SIG-M5 treated with dmso at 0.1 percent for 504 hours (cell line): ENCODE results near the gene ARHGEF33.
A peak's percentile ranks its signal among the peaks of the same experiment; 100 is the strongest.
"Not testable (repeated sequence)": the region's sequence is repeated elsewhere in the genome, so short reads cannot be mapped to it uniquely, and the experiment has no call there.

ENCODE experiments used
- DNase-seq: peaks from one replicate; lab custom pipeline; 2025; ENCODE audit not compliant: unreplicated experiment; lab: John Stamatoyannopoulos, UW

Gene ARHGEF33

GRCh38 chr2:38909872-38910271 is 20.2 kb downstream of the ARHGEF33 start:
- no peak for DNase-seq

GRCh38 chr2:38911191-38911590 is 21.5 kb downstream of the ARHGEF33 start:
- no peak for DNase-seq

GRCh38 chr2:38912619-38913018 is 22.9 kb downstream of the ARHGEF33 start:
- DNase-seq, result no peak

GRCh38 chr2:38922389-38922788 is 32.7 kb downstream of the ARHGEF33 start:
- no peak for DNase-seq

- no peak for DNase-seq
Observed at GRCh38 chr2:38922902-38923301, 33.2 kb downstream of the ARHGEF33 start.

- no peak for DNase-seq
Observed at GRCh38 chr2:38925982-38926381, 36.3 kb downstream of the ARHGEF33 start.

GRCh38 chr2:38930600-38930999 is 40.9 kb downstream of the ARHGEF33 start:
- no peak for DNase-seq

- DNase-seq, result no peak
Observed at GRCh38 chr2:38932586-38932985, 42.9 kb downstream of the ARHGEF33 start.

GRCh38 chr2:38933653-38934052 is 44.0 kb downstream of the ARHGEF33 start:
- no peak for DNase-seq

GRCh38 chr2:38934742-38935141 is 45.1 kb downstream of the ARHGEF33 start:
- no peak for DNase-seq

GRCh38 chr2:38935568-38936172 is 46.0 kb downstream of the ARHGEF33 start:
- DNase-seq, result no peak

- DNase-seq, result not testable (repeated sequence)
Observed at GRCh38 chr2:38936516-38936915, 46.8 kb downstream of the ARHGEF33 start.

- DNase-seq, result no peak
Observed at GRCh38 chr2:38937548-38937947, 47.9 kb downstream of the ARHGEF33 start.

- no peak for DNase-seq
Observed at GRCh38 chr2:38940746-38941145, 51.1 kb downstream of the ARHGEF33 start.

GRCh38 chr2:38943784-38944183 is 54.1 kb downstream of the ARHGEF33 start:
- DNase-seq, result no peak

- no peak for DNase-seq
Observed at GRCh38 chr2:38945372-38945771, 55.7 kb downstream of the ARHGEF33 start.

- peak; percentile 16 for DNase-seq
Observed at GRCh38 chr2:38945911-38946310, 56.2 kb downstream of the ARHGEF33 start.

- peak; percentile 79 for DNase-seq
Observed at GRCh38 chr2:38947241-38948239, 57.9 kb downstream of the ARHGEF33 start.

GRCh38 chr2:38948387-38948882 is 58.8 kb downstream of the ARHGEF33 start:
- DNase-seq, result no peak

- no peak for DNase-seq
Observed at GRCh38 chr2:38948995-38949394, 59.3 kb downstream of the ARHGEF33 start.

GRCh38 chr2:38951766-38952165 is 62.1 kb downstream of the ARHGEF33 start:
- no peak for DNase-seq

GRCh38 chr2:38957972-38958371 is 68.3 kb downstream of the ARHGEF33 start:
- DNase-seq, result no peak
